K562 (cell line): ENCODE results near the gene LDB2. TPM values are rescaled to one million over a fixed set of nuclear protein-coding genes. Genes with fewer than 3 reads are reported as not detected.

Experiments
- ATAC-seq: fragments of 200-7000 bp; cut with Tn5 transposase; 3 replicates; pipeline ENCODE4 v1.9.1; 2020; ENCODE audit warnings: moderate library complexity
- BruUV-seq: library from RNA; stranded (reverse); fragments of 400-500 nt; replicated peaks from 2 replicates; lab custom pipeline; 2021; lab: Mats Ljungman, UMichigan
- CTCF ChIA-PET: fragments of 300-600 bp; formaldehyde crosslinking; extraction: SDS; loops from one replicate; lab custom pipeline; 2021; ENCODE audit warnings: low intra/inter-chr PET ratio; lab: Yijun Ruan, JAX
- POLR2A ChIA-PET: fragments of 300-600, 350-650 bp; sonication (Branson Sonifier 250); formaldehyde crosslinking; extraction: SDS; loops from one replicate; lab custom pipeline; 2021; ENCODE audit warnings: antibody characterized with exemption, inconsistent platforms; lab: Yijun Ruan, JAX
- DNase-seq, 4 experiments: peaks; one replicate each; pipeline versions ENCODE4 v3.0.0 to v3.0.0-alpha.2; 2011 to 2018; ENCODE audit warnings: low spot score in 3 of 4, mixed read lengths in 3 of 4; ENCODE audit errors: extremely low read depth in 1 of 4
- FAIRE-seq: peaks from 2 replicates; lab custom pipeline; 2011; peaks lifted over from hg19 to GRCh38; lab: Jason Lieb, UNC
- H2AFZ ChIP-seq: 2 replicates; pipeline ENCODE4 v1.6.0; 2011; ENCODE audit warnings: low read depth, low read length, control low read depth, inconsistent platforms
- H3K27ac ChIP-seq: fragments of 200-600 bp; 3 replicates; pipeline ENCODE4 v1.8.0; 2011; ENCODE audit warnings: low read depth, mild to moderate bottlenecking, control low read depth, inconsistent platforms, low read length, moderate library complexity, mixed read lengths; ENCODE audit errors: extremely low read depth
- H3K27me3 ChIP-seq, 2 experiments: fragments of 300-600 bp in 1 of 2; 2 replicates in 1 of 2; 3 replicates in 1 of 2; pipeline versions ENCODE4 v1.6.0 to v1.8.0; 2011; ENCODE audit warnings: inconsistent platforms in 2 of 2, low read length in 2 of 2, mild to moderate bottlenecking in 1 of 2, mixed read lengths in 1 of 2, moderate library complexity in 1 of 2; ENCODE audit not compliant: control insufficient read depth in 2 of 2, insufficient read depth in 2 of 2
- H3K36me3 ChIP-seq: fragments of 300-600 bp; 3 replicates; pipeline ENCODE4 v1.8.0; 2011; ENCODE audit warnings: mild to moderate bottlenecking, low read length, inconsistent platforms; ENCODE audit not compliant: control insufficient read depth, insufficient read depth
- H3K4me1 ChIP-seq, 2 experiments: fragments of 200-600 bp in 1 of 2; replicated peaks in 1 of 2; 2 replicates in 1 of 2; 3 replicates in 1 of 2; pipeline versions ENCODE4 v1.5.1 to v1.8.0; 2011; ENCODE audit warnings: inconsistent platforms in 2 of 2, low read length in 2 of 2, mild to moderate bottlenecking in 1 of 2, mixed read lengths in 1 of 2, moderate library complexity in 1 of 2; ENCODE audit not compliant: control insufficient read depth in 2 of 2, insufficient read depth in 2 of 2
- H3K4me2 ChIP-seq: 2 replicates; pipeline ENCODE4 v1.6.1; 2011; ENCODE audit warnings: low read length, control low read depth, inconsistent platforms, mixed read lengths; ENCODE audit not compliant: insufficient read depth
- H3K4me3 ChIP-seq: fragments of 200-600 bp; sonication (generic), shearing (Covaris generic); 2 replicates; pipeline ENCODE4 v1.5.1; 2016; ENCODE audit warnings: control low read depth, inconsistent platforms
- H3K79me2 ChIP-seq: fragments of 200-600 bp; 3 replicates; pipeline ENCODE4 v1.8.0; 2011; ENCODE audit warnings: low read length, inconsistent platforms; ENCODE audit not compliant: control insufficient read depth, insufficient read depth
- H3K9ac ChIP-seq, 2 experiments: 2 replicates each; pipeline versions ENCODE4 v1.6.0 to v1.6.1; 2011; ENCODE audit warnings: low read depth in 2 of 2, low read length in 2 of 2, control low read depth in 1 of 2, inconsistent platforms in 1 of 2, mild to moderate bottlenecking in 1 of 2, mixed read lengths in 1 of 2; ENCODE audit not compliant: insufficient read depth in 1 of 2
- H3K9me1 ChIP-seq: one replicate; pipeline ENCODE4 v1.6.0; 2011; ENCODE audit warnings: inconsistent platforms, mild to moderate bottlenecking, low read length, moderate library complexity; ENCODE audit not compliant: control insufficient read depth, insufficient read depth
- H3K9me3 ChIP-seq: replicated peaks from 2 replicates; pipeline ENCODE4 v1.5.1; 2011; ENCODE audit warnings: low read depth, low read length, inconsistent platforms; ENCODE audit not compliant: control insufficient read depth, insufficient read depth
- H4K20me1 ChIP-seq: replicated peaks from 2 replicates; pipeline ENCODE4 v1.6.1; 2011; ENCODE audit warnings: low read length, inconsistent platforms, mixed read lengths; ENCODE audit not compliant: control insufficient read depth, insufficient read depth
- CEBPG ChIP-seq, 3 experiments: fragments of 200-800 bp in 1 of 3; sonication (Bioruptor generic) in 1 of 3; sonication (generic) in 1 of 3; formaldehyde crosslinking in 1 of 3; IDR thresholded peaks in 2 of 3; conservative IDR thresholded peaks in 1 of 3; 2 replicates each; pipeline versions ENCODE4 v1.6.1 to v1.8.0; 2016 to 2022; ENCODE audit warnings: missing compliant biosample characterization in 2 of 3, missing genetic modification characterization in 2 of 3, mild to moderate bottlenecking in 1 of 3, missing genetic modification reagents in 1 of 3
- E2F3 ChIP-seq: fragments of 250-450 bp; sonication (Bioruptor Pico); IDR thresholded peaks from 2 replicates; pipeline ENCODE4 v1.4.0; 2020; ENCODE audit warnings: mild to moderate bottlenecking
- TBP ChIP-seq: optimal IDR thresholded peaks from 2 replicates; pipeline ENCODE3; 2011; ENCODE audit warnings: low read depth, low read length, improper control_type of control experiment
- ZC3H4 ChIP-seq: sonication (generic); formaldehyde crosslinking; IDR thresholded peaks from 2 replicates; pipeline ENCODE4 v1.9.0; 2021; ENCODE audit warnings: missing genetic modification reagents, borderline replicate concordance
- WGBS: fragments of 100-300 bp; shearing (Covaris generic); methylation state at CpG from one replicate; pipeline ENCODE4 v1.1.6; 2016; ENCODE audit warnings: low coverage, mixed read lengths; ENCODE audit not compliant: insufficient coverage; ENCODE audit errors: missing lambda C conversion rate; 5-methylcytosine and 5-hydroxymethylcytosine counted together
- in situ Hi-C: fragments of 300-500 bp; cut with MboI; formaldehyde crosslinking; loops from 4 replicates; pipeline ENCODE4 v1.15.0; 2018; ENCODE audit warnings: inconsistent platforms, mixed read lengths
- intact Hi-C: fragments of 100-400 bp; cut with micrococcal nuclease; formaldehyde crosslinking; loops from 2 replicates; pipeline ENCODE4 v1.14.2; 2022
- polyA plus RNA-seq, 8 experiments: library from polyadenylated mRNA; depleted of rRNA in 4 of 8; stranded (reverse) in 5 of 8; unstranded in 3 of 8; fragments of >200 nt; fragmentation: Nextera tagmentation in 2 of 8; fragmentation: Illumina TruSeq in 1 of 8; extraction: Ambion mirVana in 2 of 8; extraction: Trizol in 1 of 8; gene quantifications; 2 replicates each; pipeline versions ENCODE4 v1.2.1 to v1.2.3, GENCODE V29; 2011 to 2014; ENCODE audit warnings: inconsistent platforms in 1 of 8, missing spikeins in 1 of 8
- total RNA-seq, 7 experiments: library from RNA; depleted of rRNA in 6 of 7; stranded (reverse); fragments of >200 nt in 6 of 7; fragmentation: Illumina TruSeq in 2 of 7; extraction: Trizol in 2 of 7; gene quantifications; 2 replicates each; pipeline versions ENCODE4 v1.2.1 to v1.2.3, GENCODE V29; 2011 to 2021; ENCODE audit warnings: low replicate concordance in 1 of 7
- TF ChIP-seq, protein P1 (sequence below), 3 experiments: fragments of 200-800 bp in 1 of 3; fragments of 250-450 bp in 1 of 3; fragments of 450-650 bp in 1 of 3; sonication (Bioruptor Pico) in 1 of 3; sonication (Bioruptor generic) in 1 of 3; formaldehyde crosslinking in 1 of 3; IDR thresholded peaks; 2 replicates each; pipeline versions ENCODE4 v1.6.1 to v1.8.0; 2016 to 2022; ENCODE audit warnings: mild to moderate bottlenecking in 2 of 3, missing genetic modification characterization in 2 of 3, missing compliant biosample characterization in 1 of 3, moderate library complexity in 1 of 3
- TF ChIP-seq, protein P2 (sequence below), 2 experiments: fragments of 250-450 bp in 1 of 2; fragments of 450-650 bp in 1 of 2; sonication (Bioruptor Pico) in 1 of 2; IDR thresholded peaks; 2 replicates each; pipeline versions ENCODE4 v1.6.1 to v1.8.0; 2016 to 2021; ENCODE audit warnings: mild to moderate bottlenecking in 2 of 2, moderate library complexity in 2 of 2, missing compliant biosample characterization in 1 of 2, missing genetic modification characterization in 1 of 2

Gene LDB2
- total and polyA plus RNA-seq, 9 of the 15 experiments (the other 6 are each of a cell fraction or from before 2014, with no cell fraction given): 0.10 to 0.20 TPM; not detected in 7

DNA sequence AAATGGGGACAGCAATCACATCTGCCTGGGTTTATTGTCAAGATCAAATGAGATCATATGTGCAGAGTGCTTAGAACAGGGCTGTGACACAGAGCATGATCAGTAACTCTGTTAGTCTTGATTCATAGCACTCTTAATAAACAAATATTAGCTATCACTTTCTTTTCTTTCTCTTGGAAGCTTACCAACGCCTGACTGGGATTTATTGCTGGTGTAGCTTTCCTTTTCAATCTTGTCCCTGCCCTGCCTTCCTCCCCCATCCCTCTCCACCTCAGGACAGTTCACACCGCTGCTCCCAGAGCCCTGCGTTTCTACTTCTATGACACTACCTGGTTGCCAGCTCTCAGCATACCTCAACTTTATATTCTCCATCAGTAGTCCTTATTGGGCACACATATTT is 120.7 kb downstream of the LDB2 start:
- DNase-seq (no peak), FAIRE-seq (no peak), ATAC-seq (no peak)
- 3% methylated on average over 3 of the region's 3 CpGs for WGBS
- H3K27me3 ChIP-seq: peaks cover 0 to 3% of the 10 kb centered on the region in 2 experiments; a peak in 1 of 5 replicates
- H4K20me1 ChIP-seq: no peaks in the 10 kb centered on the region; the same call in 1 of the 2 replicates
- POLR2A ChIA-PET: no interaction called here
- H3K9me3 ChIP-seq: no peaks in the 10 kb centered on the region
- no peak overlapping the region for H3K27ac ChIP-seq
- H3K4me3 ChIP-seq: no peak overlapping the region
- H3K79me2 ChIP-seq: no peaks in the 10 kb centered on the region
- H3K9me1 ChIP-seq: no peaks in the 10 kb centered on the region
- TF ChIP-seq CEBPG (CRISPR knock-in tag; IDR thresholded peaks at IDR 0.05) (no peak), CEBPG (tag; conservative IDR thresholded peaks at IDR 0.05 in 1 of 2, IDR thresholded peaks at IDR 0.05 in 1 of 2) (no peak), TBP (no peak), ZC3H4 (no peak), E2F3 (CRISPR knock-in tag) (no peak)
- TF ChIP-seq, protein P1, sequence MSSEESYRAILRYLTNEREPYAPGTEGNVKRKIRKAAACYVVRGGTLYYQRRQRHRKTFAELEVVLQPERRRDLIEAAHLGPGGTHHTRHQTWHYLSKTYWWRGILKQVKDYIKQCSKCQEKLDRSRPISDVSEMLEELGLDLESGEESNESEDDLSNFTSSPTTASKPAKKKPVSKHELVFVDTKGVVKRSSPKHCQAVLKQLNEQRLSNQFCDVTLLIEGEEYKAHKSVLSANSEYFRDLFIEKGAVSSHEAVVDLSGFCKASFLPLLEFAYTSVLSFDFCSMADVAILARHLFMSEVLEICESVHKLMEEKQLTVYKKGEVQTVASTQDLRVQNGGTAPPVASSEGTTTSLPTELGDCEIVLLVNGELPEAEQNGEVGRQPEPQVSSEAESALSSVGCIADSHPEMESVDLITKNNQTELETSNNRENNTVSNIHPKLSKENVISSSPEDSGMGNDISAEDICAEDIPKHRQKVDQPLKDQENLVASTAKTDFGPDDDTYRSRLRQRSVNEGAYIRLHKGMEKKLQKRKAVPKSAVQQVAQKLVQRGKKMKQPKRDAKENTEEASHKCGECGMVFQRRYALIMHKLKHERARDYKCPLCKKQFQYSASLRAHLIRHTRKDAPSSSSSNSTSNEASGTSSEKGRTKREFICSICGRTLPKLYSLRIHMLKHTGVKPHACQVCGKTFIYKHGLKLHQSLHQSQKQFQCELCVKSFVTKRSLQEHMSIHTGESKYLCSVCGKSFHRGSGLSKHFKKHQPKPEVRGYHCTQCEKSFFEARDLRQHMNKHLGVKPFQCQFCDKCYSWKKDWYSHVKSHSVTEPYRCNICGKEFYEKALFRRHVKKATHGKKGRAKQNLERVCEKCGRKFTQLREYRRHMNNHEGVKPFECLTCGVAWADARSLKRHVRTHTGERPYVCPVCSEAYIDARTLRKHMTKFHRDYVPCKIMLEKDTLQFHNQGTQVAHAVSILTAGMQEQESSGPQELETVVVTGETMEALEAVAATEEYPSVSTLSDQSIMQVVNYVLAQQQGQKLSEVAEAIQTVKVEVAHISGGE (CRISPR knock-in tag; IDR thresholded peaks at IDR 0.05): no peak
- TF ChIP-seq, protein P2, sequence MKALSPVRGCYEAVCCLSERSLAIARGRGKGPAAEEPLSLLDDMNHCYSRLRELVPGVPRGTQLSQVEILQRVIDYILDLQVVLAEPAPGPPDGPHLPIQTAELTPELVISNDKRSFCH (CRISPR knock-in tag; IDR thresholded peaks at IDR 0.05): no peak
- TF ChIP-seq, protein P2 (tag; IDR thresholded peaks at IDR 0.05): no peak
- no peak overlapping the region for H3K4me2 ChIP-seq
- no peaks in the 10 kb centered on the region for H3K4me1 ChIP-seq
- no TSS peak for BruUV-seq
- no peak overlapping the region for H3K9ac ChIP-seq
- H2AFZ ChIP-seq: no peak overlapping the region
- CTCF ChIA-PET: no interaction called here
- in situ Hi-C loops (no loop called here), intact Hi-C loops (no loop called here)
- H3K36me3 ChIP-seq: no peaks in the 10 kb centered on the region
